HG03342 (cell line): ENCODE results near the gene OSTC.
"Not testable (repeated sequence)": the region's sequence is repeated elsewhere in the genome, so short reads cannot be mapped to it uniquely, and the experiment has no call there.

ENCODE experiments used
- ATAC-seq: cut with Tn5 transposase; IDR thresholded peaks from one replicate; pipeline ENCODE4 v1.9.1; 2021; ENCODE audit warnings: mild to moderate bottlenecking, moderate library complexity; ENCODE audit not compliant: unreplicated experiment

Gene OSTC

DNA sequence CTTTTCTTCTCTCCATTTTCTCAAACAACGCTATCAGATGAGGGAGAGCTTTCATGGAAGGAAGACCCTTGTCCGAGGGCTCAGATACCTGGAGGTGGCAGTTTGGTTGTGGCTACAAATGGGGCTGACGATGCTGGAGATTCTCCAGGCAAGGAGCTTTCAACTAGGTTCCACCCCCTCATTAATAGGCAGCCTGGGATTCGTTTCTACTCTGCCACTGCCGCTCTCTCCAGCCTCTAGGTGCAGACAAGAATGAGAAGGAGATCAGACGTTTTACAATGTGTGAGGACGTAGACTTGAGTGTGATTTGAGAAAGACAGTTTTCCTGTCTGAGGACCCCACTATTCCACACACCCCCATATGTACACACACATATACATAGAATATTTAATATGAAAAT, 59.3 kb downstream of the OSTC start:
- ATAC-seq: no peak

DNA sequence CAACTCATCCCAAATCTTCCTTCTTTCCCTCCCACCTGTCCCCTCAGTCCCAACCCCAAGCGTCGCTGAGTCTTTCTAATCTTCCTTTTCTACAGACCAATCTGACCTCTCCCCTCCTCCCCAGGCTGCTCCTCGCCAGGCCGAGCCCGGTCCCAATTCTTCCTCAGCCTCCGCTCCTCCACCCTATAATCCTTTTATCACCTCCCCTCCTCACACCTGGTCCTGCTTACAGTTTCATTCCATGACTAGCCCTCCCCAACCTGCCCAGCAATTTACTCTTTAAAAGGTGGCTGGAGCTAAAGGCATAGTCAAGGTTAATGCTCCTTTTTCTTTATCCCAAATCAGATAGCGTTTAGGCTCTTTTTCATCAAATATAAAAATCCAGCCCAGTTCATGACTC, 60.2 kb downstream of the OSTC start:
- not testable (repeated sequence) for ATAC-seq

DNA sequence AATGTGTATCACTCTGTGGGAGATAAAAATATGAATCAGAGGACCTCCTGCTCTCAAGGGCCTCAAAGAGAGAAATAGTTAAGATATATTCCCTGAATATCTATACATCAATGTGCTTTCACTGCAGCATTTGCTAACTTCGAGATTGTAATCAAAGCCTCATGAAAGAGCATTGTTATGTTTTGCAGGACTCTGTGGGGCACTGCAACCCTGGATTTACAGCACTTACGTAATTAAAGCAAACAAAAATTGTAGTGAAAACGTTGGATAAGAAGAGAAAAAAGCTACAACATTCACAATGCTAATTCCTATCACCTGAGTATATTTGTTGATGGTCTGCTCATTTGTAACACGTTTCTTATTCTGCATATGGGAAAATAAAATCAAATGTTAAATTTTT, 64.5 kb downstream of the OSTC start:
- no peak for ATAC-seq

DNA sequence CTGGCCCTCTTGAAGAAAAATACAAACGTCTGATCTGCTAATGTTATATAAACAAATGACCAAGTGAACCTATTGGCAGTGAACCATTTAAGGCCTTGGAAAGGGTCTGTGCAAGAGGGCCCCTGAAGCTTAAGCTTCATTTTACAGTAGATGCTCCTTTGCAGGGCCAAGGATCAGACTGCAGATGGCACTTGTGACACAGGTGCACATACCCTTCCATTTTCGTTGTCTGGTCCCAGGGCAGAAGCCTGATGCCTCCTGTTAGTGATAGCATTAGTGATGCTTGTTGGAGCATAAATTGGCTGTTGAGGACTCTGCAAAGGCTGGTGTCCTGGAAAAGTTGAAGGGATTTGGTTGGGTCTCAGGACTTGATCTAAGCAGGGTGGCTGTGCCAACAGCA, 65.9 kb downstream of the OSTC start:
- no peak for ATAC-seq

DNA sequence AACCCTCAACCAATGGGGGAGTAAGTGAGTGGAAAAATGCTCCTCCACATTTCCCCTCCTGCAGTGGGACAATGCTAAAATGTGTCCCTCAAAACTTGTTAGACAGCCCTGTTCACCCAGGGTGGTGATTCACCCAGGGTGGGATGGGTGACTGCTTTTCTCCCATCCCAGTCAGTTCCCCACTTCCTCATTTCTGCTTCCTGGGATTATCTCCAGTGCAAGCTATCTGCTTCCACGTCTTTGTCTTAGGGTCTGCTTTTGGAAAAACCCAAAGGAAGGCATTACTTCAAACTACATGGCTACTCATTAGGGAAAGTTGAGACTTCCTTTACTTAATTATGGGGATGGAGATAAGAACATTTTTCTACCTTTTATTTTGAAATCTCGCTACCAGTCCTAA, 67.0 kb downstream of the OSTC start:
- ATAC-seq: no peak
